GM13976 (cell line): ENCODE measurements around the gene TMEM205.
A peak's percentile ranks its signal among the peaks of the same experiment; 100 is the strongest.

Experiments
- DNase-seq: peaks from one replicate; pipeline ENCODE4 v3.0.0; 2012; ENCODE audit warnings: low spot score
- in situ Hi-C: fragments of 300-500 bp; cut with MboI; formaldehyde crosslinking; loops from one replicate; pipeline ENCODE4 v1.12.0; 2022; ENCODE audit warnings: low sequenced_read_pairs, mixed read lengths, inconsistent platforms; ENCODE audit not compliant: unreplicated experiment
- TF ChIP-seq, protein P1 (sequence below): IDR thresholded peaks from 2 replicates; pipeline ENCODE4 v1.5.1; 2012; ENCODE audit warnings: borderline replicate concordance, mild to moderate bottlenecking; ENCODE audit not compliant: insufficient read depth; ENCODE audit errors: extremely low read depth, missing control alignments, control extremely low read depth

Gene TMEM205

DNA sequence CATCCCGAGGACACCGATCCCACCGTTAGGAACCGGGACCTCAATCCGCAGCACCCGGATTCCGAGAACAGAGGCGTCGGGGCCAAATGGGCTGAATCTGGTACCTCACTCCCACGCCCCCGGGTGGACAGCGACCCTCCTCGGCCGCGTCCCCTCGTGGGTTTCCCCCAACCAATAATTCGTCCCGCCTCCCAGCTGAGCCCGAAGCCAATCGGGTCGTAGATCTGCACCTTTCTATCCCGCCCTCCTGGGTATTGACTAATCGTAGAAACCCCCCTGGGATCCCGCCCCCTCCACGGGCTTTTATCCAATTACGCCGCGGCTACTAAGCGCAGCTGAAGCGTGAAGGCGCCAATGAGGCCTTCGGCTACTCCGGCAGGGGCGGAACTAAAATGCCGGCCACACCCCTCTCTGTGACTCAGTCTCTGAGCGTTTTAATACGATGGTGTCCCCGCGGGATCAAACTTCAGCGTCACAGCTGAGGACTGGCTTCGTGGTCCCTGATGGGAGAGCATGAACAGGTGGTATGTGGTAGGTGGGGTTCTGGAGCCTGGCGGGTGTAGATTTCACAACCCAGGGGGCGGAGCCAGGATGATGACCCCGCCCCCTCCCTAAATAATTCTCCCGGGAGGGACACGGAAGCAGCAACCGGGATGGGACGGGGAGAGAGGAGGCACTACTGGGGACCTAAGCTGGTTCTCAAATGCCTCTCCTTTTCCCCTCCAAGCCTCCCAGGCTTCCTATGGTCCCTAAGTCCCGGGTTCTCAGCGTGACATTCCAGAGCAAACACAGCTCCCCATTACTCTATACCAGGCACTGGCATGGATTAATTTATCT lies at the start of gene TMEM205, which contains the start of gene CCDC159:
Gene TMEM205, minus strand, starts transcription at position 165 of the 837 bp plus-strand sequence. CDS start 649 bp downstream, outside the sequence.
Gene CCDC159, plus strand, starts transcription at position 416 of the 837 bp plus-strand sequence. Its CDS starts 88 bp downstream, at position 504.
- in situ Hi-C loops: no loop called here
- TF ChIP-seq, protein P1, sequence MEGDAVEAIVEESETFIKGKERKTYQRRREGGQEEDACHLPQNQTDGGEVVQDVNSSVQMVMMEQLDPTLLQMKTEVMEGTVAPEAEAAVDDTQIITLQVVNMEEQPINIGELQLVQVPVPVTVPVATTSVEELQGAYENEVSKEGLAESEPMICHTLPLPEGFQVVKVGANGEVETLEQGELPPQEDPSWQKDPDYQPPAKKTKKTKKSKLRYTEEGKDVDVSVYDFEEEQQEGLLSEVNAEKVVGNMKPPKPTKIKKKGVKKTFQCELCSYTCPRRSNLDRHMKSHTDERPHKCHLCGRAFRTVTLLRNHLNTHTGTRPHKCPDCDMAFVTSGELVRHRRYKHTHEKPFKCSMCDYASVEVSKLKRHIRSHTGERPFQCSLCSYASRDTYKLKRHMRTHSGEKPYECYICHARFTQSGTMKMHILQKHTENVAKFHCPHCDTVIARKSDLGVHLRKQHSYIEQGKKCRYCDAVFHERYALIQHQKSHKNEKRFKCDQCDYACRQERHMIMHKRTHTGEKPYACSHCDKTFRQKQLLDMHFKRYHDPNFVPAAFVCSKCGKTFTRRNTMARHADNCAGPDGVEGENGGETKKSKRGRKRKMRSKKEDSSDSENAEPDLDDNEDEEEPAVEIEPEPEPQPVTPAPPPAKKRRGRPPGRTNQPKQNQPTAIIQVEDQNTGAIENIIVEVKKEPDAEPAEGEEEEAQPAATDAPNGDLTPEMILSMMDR: no peak
- peak; percentile 97 for DNase-seq

DNA sequence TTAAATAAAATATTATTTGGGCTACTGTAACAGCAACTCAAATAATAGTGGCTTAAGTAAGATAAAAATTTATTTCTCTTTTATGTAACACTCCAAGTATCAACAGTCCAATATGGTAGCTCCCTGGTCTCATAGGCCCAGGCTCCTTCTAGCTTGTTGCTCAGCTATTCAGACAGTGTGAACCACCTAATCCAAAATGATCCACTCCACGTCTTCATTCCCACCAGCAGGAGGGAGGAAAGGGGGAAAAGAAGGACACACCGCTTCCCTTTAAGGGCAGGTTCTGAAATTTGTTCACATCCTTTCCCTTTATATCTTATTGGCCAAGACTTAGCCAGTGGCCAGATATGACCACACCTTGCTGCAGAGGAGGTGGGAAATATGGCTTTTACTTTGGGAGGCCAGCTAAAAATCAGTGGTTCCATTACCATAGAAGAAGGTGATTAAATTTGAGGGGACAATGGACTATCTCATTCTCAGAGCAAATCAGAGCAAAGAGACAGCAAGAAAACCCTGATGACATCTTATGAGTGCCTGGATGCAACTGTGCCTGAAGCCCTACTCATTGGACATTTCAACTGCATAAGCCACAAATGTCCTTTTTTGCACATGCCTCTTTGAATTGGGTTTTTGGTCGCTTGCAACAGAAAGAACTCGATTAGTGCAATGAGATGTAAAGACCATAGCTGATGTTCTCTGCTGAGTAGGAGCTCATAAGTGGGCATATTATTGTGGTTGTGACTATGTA lies 45.0 kb upstream of the TMEM205 start:
- in situ Hi-C loops: no loop called here
- no peak for DNase-seq
- TF ChIP-seq, protein P1: no peak

DNA sequence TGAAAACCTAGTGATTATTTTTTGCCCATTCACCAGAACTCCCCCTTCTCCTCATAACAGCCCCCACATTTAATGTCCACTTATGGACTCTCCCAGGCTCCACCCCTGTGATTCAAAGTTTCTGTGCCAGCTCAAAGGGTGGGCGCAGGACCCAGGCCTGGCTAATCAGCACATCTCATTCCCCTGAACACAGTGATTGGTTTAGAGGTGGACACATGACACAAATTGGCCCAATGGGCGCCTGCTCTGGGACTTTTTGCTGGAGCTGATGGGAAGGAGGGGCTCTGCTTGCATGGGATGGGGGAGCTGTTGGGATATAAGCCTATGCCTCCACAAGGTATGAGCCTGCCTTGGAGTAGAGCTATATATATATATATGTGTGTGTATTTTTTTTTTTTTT lies 44.3 kb upstream of the TMEM205 start:
- TF ChIP-seq, protein P1: no peak
- in situ Hi-C loops: no loop called here
- no peak for DNase-seq

DNA sequence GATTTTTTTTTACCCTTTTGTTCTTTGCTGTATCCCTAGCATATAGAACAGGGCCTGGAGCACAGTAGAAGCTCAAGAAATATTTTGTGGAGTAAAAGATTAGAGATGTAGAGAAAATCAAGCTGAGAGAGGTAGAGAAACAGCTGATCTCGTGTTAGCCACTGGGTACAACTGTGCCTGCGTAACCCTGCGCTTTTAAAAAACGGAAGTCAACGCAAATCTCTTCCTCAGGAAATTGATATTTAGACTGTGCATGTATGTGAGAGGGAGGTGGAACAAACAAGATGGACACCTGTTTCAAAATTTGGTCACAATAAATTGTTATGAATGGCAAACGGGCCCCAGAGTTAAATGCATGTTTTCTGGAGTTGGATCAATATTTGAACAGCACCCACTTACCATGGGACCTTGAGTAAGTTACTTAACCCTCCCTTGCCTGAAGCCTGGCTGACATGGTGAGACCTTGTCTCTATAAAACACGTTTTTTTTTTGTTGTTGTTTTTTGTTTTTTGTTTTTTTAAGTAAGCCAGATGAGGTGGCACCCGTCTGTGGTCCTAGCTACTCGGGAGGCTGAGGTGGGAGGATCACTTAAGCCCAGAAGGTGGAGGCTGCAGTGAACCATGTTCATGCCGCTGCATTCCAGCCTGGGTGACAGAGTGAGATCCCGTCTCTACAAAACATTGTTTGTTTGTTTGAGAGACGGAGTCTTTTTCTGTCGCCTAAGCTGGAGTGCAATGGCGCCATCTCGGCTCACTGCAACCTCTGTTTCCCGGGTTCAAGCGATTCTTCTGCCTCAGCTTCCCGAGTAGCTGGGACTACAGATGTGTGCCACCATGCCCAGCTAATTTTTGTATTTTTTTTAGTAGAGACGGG lies 41.3 kb upstream of the TMEM205 start:
- no peak for DNase-seq
- in situ Hi-C loops: no loop called here
- TF ChIP-seq, protein P1: no peak

DNA sequence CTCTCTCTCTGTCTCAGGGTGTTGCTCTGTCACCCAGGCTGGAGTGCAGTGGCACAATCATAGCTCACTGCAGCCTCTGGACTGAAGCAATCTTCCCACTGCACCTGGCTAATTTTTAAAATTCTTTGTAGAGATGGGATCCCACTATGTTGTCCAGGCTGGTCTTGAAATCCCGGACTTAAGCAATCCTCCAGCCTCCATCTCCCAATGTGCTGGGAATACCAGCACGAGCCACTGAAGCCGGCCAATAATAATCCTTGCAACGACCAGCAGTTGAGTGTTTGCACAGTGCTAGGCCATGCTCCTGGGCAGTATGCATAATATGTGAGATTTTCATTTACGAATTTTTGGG lies 38.7 kb upstream of the TMEM205 start:
- in situ Hi-C loops: no loop called here
- DNase-seq: no peak
- TF ChIP-seq, protein P1: no peak

DNA sequence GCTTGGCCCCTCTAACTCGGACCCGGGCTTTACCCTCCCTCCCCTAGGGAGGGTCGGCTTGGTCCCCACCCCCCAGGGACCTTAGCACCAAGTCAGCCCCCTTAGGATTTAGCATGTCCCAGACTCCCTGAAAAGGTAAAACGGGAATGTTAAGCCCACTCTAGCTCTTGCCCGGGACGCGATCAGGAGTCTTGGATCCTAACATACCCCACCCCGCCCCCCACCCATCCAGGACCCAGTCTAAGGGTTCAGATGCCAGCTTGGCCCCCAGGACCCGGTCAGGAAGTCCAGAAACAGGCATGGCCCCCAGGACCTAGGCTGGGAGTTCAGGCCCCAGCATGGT lies 37.6 kb upstream of the TMEM205 start:
- in situ Hi-C loops: no loop called here
- TF ChIP-seq, protein P1: no peak
- DNase-seq: no peak
